ENCODE results near the gene KRTAP4-16.
"Not testable (repeated sequence)": the region's sequence is repeated elsewhere in the genome, so short reads cannot be mapped to it uniquely, and the experiment has no call there.

DNA sequence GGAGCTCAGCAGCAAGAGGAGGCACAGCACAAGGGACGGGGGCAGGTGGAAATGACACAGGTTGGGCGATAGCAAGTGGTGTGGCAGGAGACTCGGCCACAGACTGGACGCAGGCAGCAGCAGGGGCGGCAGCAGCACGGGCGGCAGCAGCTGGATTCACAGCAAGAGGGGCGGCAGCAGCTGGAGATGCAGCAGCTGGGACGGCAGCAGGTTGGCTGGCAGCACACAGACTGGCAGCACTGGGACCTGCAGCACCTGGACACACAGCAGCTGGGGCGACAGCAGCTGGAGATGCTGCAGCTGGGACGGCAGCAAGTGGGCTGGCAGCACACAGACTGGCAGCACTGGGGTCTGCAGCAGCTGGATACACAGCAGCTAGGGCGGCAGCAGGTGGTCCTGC, 37.9 kb upstream of the KRTAP4-16 start:
- not testable (repeated sequence) for TF ChIP-seq MAX (IDR thresholded peaks at IDR 0.05); BHLHE40 (IDR thresholded peaks at IDR 0.05; ENCODE audit: low read depth, low read length); POLR2A (IDR thresholded peaks at IDR 0.05; ENCODE audit: low read length); EP300 (IDR thresholded peaks at IDR 0.05); CHD4 (IDR thresholded peaks at IDR 0.05; ENCODE audit: borderline replicate concordance); SMC3 (IDR thresholded peaks at IDR 0.05); ELK1 (IDR thresholded peaks at IDR 0.05; ENCODE audit: low read depth, low read length); MAZ (IDR thresholded peaks at IDR 0.05; ENCODE audit: borderline replicate concordance, low read depth, low read length); REST (IDR thresholded peaks at IDR 0.05); RCOR1 (IDR thresholded peaks at IDR 0.05; ENCODE audit: low read depth, low read length); EHF (CRISPR knock-in tag; IDR thresholded peaks at IDR 0.05); JUNB (IDR thresholded peaks at IDR 0.05)
- TF ChIP-seq, protein P1, sequence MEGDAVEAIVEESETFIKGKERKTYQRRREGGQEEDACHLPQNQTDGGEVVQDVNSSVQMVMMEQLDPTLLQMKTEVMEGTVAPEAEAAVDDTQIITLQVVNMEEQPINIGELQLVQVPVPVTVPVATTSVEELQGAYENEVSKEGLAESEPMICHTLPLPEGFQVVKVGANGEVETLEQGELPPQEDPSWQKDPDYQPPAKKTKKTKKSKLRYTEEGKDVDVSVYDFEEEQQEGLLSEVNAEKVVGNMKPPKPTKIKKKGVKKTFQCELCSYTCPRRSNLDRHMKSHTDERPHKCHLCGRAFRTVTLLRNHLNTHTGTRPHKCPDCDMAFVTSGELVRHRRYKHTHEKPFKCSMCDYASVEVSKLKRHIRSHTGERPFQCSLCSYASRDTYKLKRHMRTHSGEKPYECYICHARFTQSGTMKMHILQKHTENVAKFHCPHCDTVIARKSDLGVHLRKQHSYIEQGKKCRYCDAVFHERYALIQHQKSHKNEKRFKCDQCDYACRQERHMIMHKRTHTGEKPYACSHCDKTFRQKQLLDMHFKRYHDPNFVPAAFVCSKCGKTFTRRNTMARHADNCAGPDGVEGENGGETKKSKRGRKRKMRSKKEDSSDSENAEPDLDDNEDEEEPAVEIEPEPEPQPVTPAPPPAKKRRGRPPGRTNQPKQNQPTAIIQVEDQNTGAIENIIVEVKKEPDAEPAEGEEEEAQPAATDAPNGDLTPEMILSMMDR (IDR thresholded peaks at IDR 0.05), result not testable (repeated sequence)
- TF ChIP-seq, protein P2, sequence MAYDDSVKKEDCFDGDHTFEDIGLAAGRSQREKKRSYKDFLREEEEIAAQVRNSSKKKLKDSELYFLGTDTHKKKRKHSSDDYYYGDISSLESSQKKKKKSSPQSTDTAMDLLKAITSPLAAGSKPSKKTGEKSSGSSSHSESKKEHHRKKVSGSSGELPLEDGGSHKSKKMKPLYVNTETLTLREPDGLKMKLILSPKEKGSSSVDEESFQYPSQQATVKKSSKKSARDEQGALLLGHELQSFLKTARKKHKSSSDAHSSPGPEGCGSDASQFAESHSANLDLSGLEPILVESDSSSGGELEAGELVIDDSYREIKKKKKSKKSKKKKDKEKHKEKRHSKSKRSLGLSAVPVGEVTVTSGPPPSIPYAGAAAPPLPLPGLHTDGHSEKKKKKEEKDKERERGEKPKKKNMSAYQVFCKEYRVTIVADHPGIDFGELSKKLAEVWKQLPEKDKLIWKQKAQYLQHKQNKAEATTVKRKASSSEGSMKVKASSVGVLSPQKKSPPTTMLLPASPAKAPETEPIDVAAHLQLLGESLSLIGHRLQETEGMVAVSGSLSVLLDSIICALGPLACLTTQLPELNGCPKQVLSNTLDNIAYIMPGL (CRISPR knock-in tag; IDR thresholded peaks at IDR 0.05; ENCODE audit: borderline replicate concordance), result not testable (repeated sequence)

All from A549 (cell line).